GF-D8 (cell line): ENCODE measurements around the gene DNAH17.

ENCODE experiments used
- DNase-seq: peaks from one replicate; lab custom pipeline; 2025; lab: John Stamatoyannopoulos, UW

The DNAH17 gene

GRCh38 chr17:78494696-78495330 is 82.4 kb downstream of the DNAH17 start:
- no peak for DNase-seq

- DNase-seq, result no peak
Measured at GRCh38 chr17:78493853-78494695, 83.1 kb downstream of the DNAH17 start.

GRCh38 chr17:78493450-78493849 is 83.7 kb downstream of the DNAH17 start:
- no peak for DNase-seq

GRCh38 chr17:78492116-78492799 is 84.9 kb downstream of the DNAH17 start:
- DNase-seq, result no peak

- DNase-seq, result no peak
Measured at GRCh38 chr17:78491236-78492115, 85.7 kb downstream of the DNAH17 start.

GRCh38 chr17:78490673-78491072 is 86.5 kb downstream of the DNAH17 start:
- no peak for DNase-seq

GRCh38 chr17:78490156-78490555 is 87.0 kb downstream of the DNAH17 start:
- no peak for DNase-seq

GRCh38 chr17:78488867-78489634 is 88.1 kb downstream of the DNAH17 start:
- no peak for DNase-seq

GRCh38 chr17:78488156-78488555 is 89.0 kb downstream of the DNAH17 start:
- DNase-seq, result no peak

GRCh38 chr17:78486946-78487680 is 90.1 kb downstream of the DNAH17 start:
- DNase-seq, result no peak

GRCh38 chr17:78486228-78486802 is 90.9 kb downstream of the DNAH17 start:
- no peak for DNase-seq

- no peak for DNase-seq
Measured at GRCh38 chr17:78485290-78486168, 91.7 kb downstream of the DNAH17 start.

GRCh38 chr17:78484271-78485246 is 92.6 kb downstream of the DNAH17 start:
- no peak for DNase-seq

- no peak for DNase-seq
Measured at GRCh38 chr17:78479369-78479768, 97.8 kb downstream of the DNAH17 start.

GRCh38 chr17:78478757-78479297 is 98.4 kb downstream of the DNAH17 start:
- DNase-seq, result no peak

- no peak for DNase-seq
Measured at GRCh38 chr17:78477913-78478756, 99.1 kb downstream of the DNAH17 start.

GRCh38 chr17:78476973-78477372 is 100.2 kb downstream of the DNAH17 start:
- DNase-seq, result no peak
